K562 (cell line): ENCODE results near the gene CCNT2. TPM values are rescaled to one million over a fixed set of nuclear protein-coding genes. Genes with fewer than 3 reads are reported as not detected.

Experiments
- AFF4 ChIP-seq: sonication (generic); formaldehyde crosslinking; IDR thresholded peaks from 2 replicates; pipeline ENCODE4 v1.8.0; 2023; ENCODE audit warnings: mild to moderate bottlenecking, missing genetic modification reagents
- CEBPG ChIP-seq, 3 experiments: fragments of 200-800 bp in 1 of 3; sonication (Bioruptor generic) in 1 of 3; sonication (generic) in 1 of 3; formaldehyde crosslinking in 1 of 3; IDR thresholded peaks in 2 of 3; conservative IDR thresholded peaks in 1 of 3; 2 replicates each; pipeline versions ENCODE4 v1.6.1 to v1.8.0; 2016 to 2022; ENCODE audit warnings: missing compliant biosample characterization in 2 of 3, missing genetic modification characterization in 2 of 3, mild to moderate bottlenecking in 1 of 3, missing genetic modification reagents in 1 of 3
- HNRNPLL ChIP-seq: fragments of 200-400 bp; formaldehyde crosslinking; IDR thresholded peaks from 2 replicates; pipeline ENCODE4 v1.6.1; 2017; ENCODE audit warnings: low read length, low read depth, mild to moderate bottlenecking; ENCODE audit not compliant: poor library complexity, severe bottlenecking
- PBX2 ChIP-seq, 2 experiments: IDR thresholded peaks in 1 of 2; conservative IDR thresholded peaks in 1 of 2; 2 replicates each; pipeline ENCODE4 v1.6.1; 2016; ENCODE audit warnings: low read depth in 2 of 2, mild to moderate bottlenecking in 1 of 2, missing compliant biosample characterization in 1 of 2, missing genetic modification characterization in 1 of 2, moderate library complexity in 1 of 2
- PHF21A ChIP-seq: fragments of 450-650 bp; IDR thresholded peaks from 2 replicates; pipeline ENCODE4 v1.6.1; 2017; ENCODE audit warnings: low read depth, borderline replicate concordance
- TAF9B ChIP-seq: fragments of 450-650 bp; IDR thresholded peaks from 2 replicates; pipeline ENCODE4 v1.6.1; 2018; ENCODE audit warnings: mild to moderate bottlenecking; ENCODE audit not compliant: partially characterized antibody
- ZBTB17 ChIP-seq: fragments of 450-650 bp; formaldehyde crosslinking; IDR thresholded peaks from 2 replicates; pipeline ENCODE4 v1.4.0; 2020; ENCODE audit warnings: mild to moderate bottlenecking
- polyA plus RNA-seq, 8 experiments: library from polyadenylated mRNA; depleted of rRNA in 4 of 8; stranded (reverse) in 5 of 8; unstranded in 3 of 8; fragments of >200 nt; fragmentation: Nextera tagmentation in 2 of 8; fragmentation: Illumina TruSeq in 1 of 8; extraction: Ambion mirVana in 2 of 8; extraction: Trizol in 1 of 8; gene quantifications; 2 replicates each; pipeline versions ENCODE4 v1.2.1 to v1.2.3, GENCODE V29; 2011 to 2014; ENCODE audit warnings: inconsistent platforms in 1 of 8, missing spikeins in 1 of 8
- total RNA-seq, 7 experiments: library from RNA; depleted of rRNA in 6 of 7; stranded (reverse); fragments of >200 nt in 6 of 7; fragmentation: Illumina TruSeq in 2 of 7; extraction: Trizol in 2 of 7; gene quantifications; 2 replicates each; pipeline versions ENCODE4 v1.2.1 to v1.2.3, GENCODE V29; 2011 to 2021; ENCODE audit warnings: low replicate concordance in 1 of 7

The CCNT2 gene
- total and polyA plus RNA-seq, 9 of the 15 experiments (the other 6 are each of a cell fraction or from before 2014, with no cell fraction given), result 12.6 to 30.0 (median 22.7) TPM

GRCh38 chr2:134918526-134919340 is at the start of gene CCNT2 (continued):
- TF ChIP-seq PBX2 (CRISPR knock-in tag; IDR thresholded peaks at IDR 0.05; ENCODE audit: low read depth) (no peak), PBX2 (tag; conservative IDR thresholded peaks at IDR 0.05; ENCODE audit: low read depth) (no peak), HNRNPLL (no peak), CEBPG (CRISPR knock-in tag; IDR thresholded peaks at IDR 0.05) (peak; percentile 65; the same call in 1 of the 2 replicates), CEBPG (tag; conservative IDR thresholded peaks at IDR 0.05 in 1 of 2, IDR thresholded peaks at IDR 0.05 in 1 of 2) (peak in 1 of 2 experiments; percentile 76; a peak in 1 of 4 replicates), AFF4 (no peak), PHF21A (peak; percentile 19; the same call in 1 of the 2 replicates), ZBTB17 (CRISPR knock-in tag) (peak; percentile 62; the same call in 1 of the 2 replicates), TAF9B (peak; percentile 66)
